ENCODE measurements around the gene ST6GAL1. TPM values are rescaled to one million over a fixed set of nuclear protein-coding genes. Genes with fewer than 3 reads are reported as not detected.
A peak's percentile ranks its signal among the peaks of the same experiment; 100 is the strongest.

The ST6GAL1 gene
- total RNA-seq, 1 donor from 2014 or later, result 15.8 TPM

- no peak overlapping the region for H3K9ac ChIP-seq (ENCODE audit: low read length)
- H3K4me3 Mint-ChIP-seq (ENCODE audit: unreplicated experiment), result no peak overlapping the region
- no peak overlapping the region for H3K27ac ChIP-seq (ENCODE audit: low read depth, low read length)
- H3K4me1 Mint-ChIP-seq (ENCODE audit: low read depth, unreplicated experiment), result peaks cover 11% of the 10 kb centered on the region
- H2AFZ ChIP-seq (ENCODE audit: low read depth, low read length), result no peak overlapping the region
- H3K4me3 ChIP-seq (ENCODE audit: insufficient read depth, low read depth, low read length), result no peak overlapping the region
- no peaks in the 10 kb centered on the region for H3K9me3 ChIP-seq (ENCODE audit: insufficient read depth, low read depth, low read length)
- H3K27ac Mint-ChIP-seq (ENCODE audit: unreplicated experiment), result peak overlapping the region; percentile 47
- no peaks in the 10 kb centered on the region for H3K9me3 Mint-ChIP-seq (ENCODE audit: unreplicated experiment)
- H3K79me2 ChIP-seq (ENCODE audit: insufficient read depth, low read length), result no peaks in the 10 kb centered on the region
- DNase-seq (ENCODE audit: low read depth), result no peak
- H4K20me1 ChIP-seq (ENCODE audit: insufficient read depth, low read length), result no peaks in the 10 kb centered on the region
- H3K36me3 Mint-ChIP-seq (ENCODE audit: low read depth, unreplicated experiment), result no peaks in the 10 kb centered on the region
- H3K36me3 ChIP-seq (ENCODE audit: insufficient read depth, low read length), result no peaks in the 10 kb centered on the region
- peaks cover 2% of the 10 kb centered on the region for H3K27me3 ChIP-seq (ENCODE audit: insufficient read depth, low read length)
- H3K4me1 ChIP-seq (ENCODE audit: insufficient read depth, low read length), result no peaks in the 10 kb centered on the region
- no peak overlapping the region for H3K4me2 ChIP-seq (ENCODE audit: low read length)
- TF ChIP-seq CTCF (IDR thresholded peaks at IDR 0.05; ENCODE audit: insufficient read depth, low read depth, low read length) (no peak), EZH2 (IDR thresholded peaks at IDR 0.05; ENCODE audit: insufficient read depth, low read length) (no peak)
- no peak for FAIRE-seq
- H3K27me3 Mint-ChIP-seq (ENCODE audit: low read depth, unreplicated experiment), result peaks cover 13% of the 10 kb centered on the region
Observed at GRCh38 chr3:186923241-186923640, 7.1 kb upstream of the ST6GAL1 start.

- Histone ChIP-seq H3K4me1 (ENCODE audit: insufficient read depth, low read length) (peaks cover 5% of the 10 kb centered on the region), H3K4me2 (ENCODE audit: low read length) (no peak overlapping the region), H3K79me2 (ENCODE audit: insufficient read depth, low read length) (no peaks in the 10 kb centered on the region), H3K9ac (ENCODE audit: low read length) (no peak overlapping the region), H2AFZ (ENCODE audit: low read depth, low read length) (no peak overlapping the region), H3K9me3 (ENCODE audit: insufficient read depth, low read depth, low read length) (no peaks in the 10 kb centered on the region), H3K27ac (ENCODE audit: low read depth, low read length) (no peak overlapping the region), H3K36me3 (ENCODE audit: insufficient read depth, low read length) (no peaks in the 10 kb centered on the region), H3K4me3 (ENCODE audit: insufficient read depth, low read depth, low read length) (no peak overlapping the region), H4K20me1 (ENCODE audit: insufficient read depth, low read length) (no peaks in the 10 kb centered on the region), H3K27me3 (ENCODE audit: insufficient read depth, low read length) (peaks cover 2% of the 10 kb centered on the region)
- no peak for TF ChIP-seq EZH2 (IDR thresholded peaks at IDR 0.05; ENCODE audit: insufficient read depth, low read length)
- no peak for TF ChIP-seq CTCF (IDR thresholded peaks at IDR 0.05; ENCODE audit: insufficient read depth, low read depth, low read length)
- Mint-ChIP-seq H3K27me3 (ENCODE audit: low read depth, unreplicated experiment) (peaks cover 22% of the 10 kb centered on the region), H3K4me1 (ENCODE audit: low read depth, unreplicated experiment) (peaks cover 11% of the 10 kb centered on the region), H3K36me3 (ENCODE audit: low read depth, unreplicated experiment) (no peaks in the 10 kb centered on the region), H3K9me3 (ENCODE audit: unreplicated experiment) (no peaks in the 10 kb centered on the region), H3K4me3 (ENCODE audit: unreplicated experiment) (no peak overlapping the region), H3K27ac (ENCODE audit: unreplicated experiment) (no peak overlapping the region)
- FAIRE-seq, result no peak
- no peak for DNase-seq (ENCODE audit: low read depth)
Observed at GRCh38 chr3:186925826-186926225, 4.5 kb upstream of the ST6GAL1 start.

GRCh38 chr3:186929186-186929585 is 1.1 kb upstream of the ST6GAL1 start:
- Histone ChIP-seq H3K9me3 (ENCODE audit: insufficient read depth, low read depth, low read length) (no peaks in the 10 kb centered on the region), H3K9ac (ENCODE audit: low read length) (no peak overlapping the region), H4K20me1 (ENCODE audit: insufficient read depth, low read length) (no peaks in the 10 kb centered on the region), H3K36me3 (ENCODE audit: insufficient read depth, low read length) (no peaks in the 10 kb centered on the region), H2AFZ (ENCODE audit: low read depth, low read length) (no peak overlapping the region), H3K27ac (ENCODE audit: low read depth, low read length) (no peak overlapping the region), H3K4me2 (ENCODE audit: low read length) (no peak overlapping the region), H3K4me1 (ENCODE audit: insufficient read depth, low read length) (peaks cover 12% of the 10 kb centered on the region), H3K79me2 (ENCODE audit: insufficient read depth, low read length) (no peaks in the 10 kb centered on the region), H3K4me3 (ENCODE audit: insufficient read depth, low read depth, low read length) (no peak overlapping the region), H3K27me3 (ENCODE audit: insufficient read depth, low read length) (peaks cover 2% of the 10 kb centered on the region)
- no peak for DNase-seq (ENCODE audit: low read depth)
- no peak overlapping the region for H3K27ac Mint-ChIP-seq (ENCODE audit: unreplicated experiment)
- TF ChIP-seq EZH2 (IDR thresholded peaks at IDR 0.05; ENCODE audit: insufficient read depth, low read length), result no peak
- no peak for TF ChIP-seq CTCF (IDR thresholded peaks at IDR 0.05; ENCODE audit: insufficient read depth, low read depth, low read length)
- no peak for FAIRE-seq
- H3K36me3 Mint-ChIP-seq (ENCODE audit: low read depth, unreplicated experiment), result peaks cover 3% of the 10 kb centered on the region
- no peak overlapping the region for H3K4me3 Mint-ChIP-seq (ENCODE audit: unreplicated experiment)
- peaks cover 2% of the 10 kb centered on the region for H3K4me1 Mint-ChIP-seq (ENCODE audit: low read depth, unreplicated experiment)
- peaks cover 22% of the 10 kb centered on the region for H3K27me3 Mint-ChIP-seq (ENCODE audit: low read depth, unreplicated experiment)
- no peaks in the 10 kb centered on the region for H3K9me3 Mint-ChIP-seq (ENCODE audit: unreplicated experiment)

Measured in astrocyte (in vitro differentiated cells and primary cell).